ENCODE results near the gene SKA3.

- no peak for TF ChIP-seq EP300 (IDR thresholded peaks at IDR 0.05)
- TF ChIP-seq CTCF (IDR thresholded peaks at IDR 0.05) = no peak
These were observed 61.1 kb downstream of the SKA3 start for GRCh38 chr13:21115231-21115630.

Measured in ovary (tissue), 3 donors.